HepG2 (cell line): ENCODE data around the gene ATP6V0D1. TPM values are rescaled to one million over a fixed set of nuclear protein-coding genes. Genes with fewer than 3 reads are reported as not detected.

Experiments used
- ATAC-seq: fragments of 200-7000 bp; cut with Tn5 transposase; 3 replicates; pipeline ENCODE4 v1.9.1; 2020; ENCODE audit warnings: mild to moderate bottlenecking, moderate library complexity
- Bru-seq: library from RNA; stranded (reverse); fragments of 400-500 nt; gene quantifications from one replicate; lab custom pipeline; 2021; lab: Mats Ljungman, UMichigan
- BruChase-seq, 2 experiments: library from RNA; stranded (reverse); fragments of 400-500 nt; gene quantifications; one replicate each; lab custom pipeline; 2021; lab: Mats Ljungman, UMichigan
- BruUV-seq: library from RNA; stranded (reverse); fragments of 400-500 nt; replicated peaks from 2 replicates; lab custom pipeline; 2021; lab: Mats Ljungman, UMichigan
- CTCF ChIA-PET: fragments of 300-600 bp; formaldehyde crosslinking; extraction: SDS; loops from one replicate; lab custom pipeline; 2021; ENCODE audit warnings: low total read pairs, inconsistent platforms, low intra/inter-chr PET ratio; lab: Yijun Ruan, JAX
- POLR2A ChIA-PET: fragments of 350-600 bp; sonication (Branson Sonifier 250); formaldehyde crosslinking; loops from one replicate; lab custom pipeline; 2020; ENCODE audit warnings: antibody characterized with exemption, inconsistent platforms; lab: Yijun Ruan, JAX
- DNase-seq: peaks from one replicate; pipeline ENCODE4 v3.0.0-alpha.2; 2015; ENCODE audit warnings: low spot score
- FAIRE-seq: peaks from 3 replicates; lab custom pipeline; 2011; peaks lifted over from hg19 to GRCh38; lab: Jason Lieb, UNC
- H2AFZ ChIP-seq: one replicate; pipeline ENCODE4 v1.6.1; 2011; ENCODE audit warnings: low read length, inconsistent platforms
- H3K27ac ChIP-seq: fragments of 300-600 bp; 3 replicates; pipeline ENCODE4 v1.8.0; 2011; ENCODE audit warnings: mixed run types, mild to moderate bottlenecking, mixed read lengths, low read length, inconsistent platforms; ENCODE audit not compliant: insufficient read depth; ENCODE audit errors: extremely low read length
- H3K27me3 ChIP-seq, 2 experiments: fragments of 200-600 bp in 1 of 2; 2 replicates in 1 of 2; 3 replicates in 1 of 2; pipeline versions ENCODE4 v1.6.0 to v1.8.0; 2011; ENCODE audit warnings: low read length in 2 of 2, mild to moderate bottlenecking in 2 of 2, moderate library complexity in 2 of 2, inconsistent platforms in 1 of 2; ENCODE audit not compliant: insufficient read depth in 2 of 2, control insufficient read depth in 1 of 2
- H3K36me3 ChIP-seq, 2 experiments: fragments of 200-600 bp in 1 of 2; replicated peaks in 1 of 2; 2 replicates in 1 of 2; 3 replicates in 1 of 2; pipeline versions ENCODE4 v1.5.1 to v1.8.0; 2011; ENCODE audit warnings: low read length in 2 of 2, inconsistent platforms in 1 of 2; ENCODE audit not compliant: insufficient read depth in 2 of 2, control insufficient read depth in 1 of 2
- H3K4me1 ChIP-seq: 2 replicates; pipeline ENCODE4 v1.5.1; 2012; ENCODE audit warnings: low read length, inconsistent platforms; ENCODE audit not compliant: insufficient read depth
- H3K4me2 ChIP-seq: 2 replicates; pipeline ENCODE4 v1.6.0; 2011; ENCODE audit warnings: low read depth, low read length, inconsistent platforms
- H3K4me3 ChIP-seq, 3 experiments: fragments of 200-600 bp in 1 of 3; sonication (generic), shearing (Covaris generic) in 1 of 3; replicated peaks in 1 of 3; 2 replicates each; pipeline ENCODE4 v1.5.1; 2011 to 2016; ENCODE audit warnings: low read length in 3 of 3, inconsistent platforms in 2 of 3, low read depth in 2 of 3, mild to moderate bottlenecking in 2 of 3, control low read depth in 1 of 3, mixed read lengths in 1 of 3; ENCODE audit not compliant: insufficient read depth in 1 of 3
- H3K79me2 ChIP-seq: one replicate; pipeline ENCODE4 v1.6.1; 2011; ENCODE audit warnings: low read length, inconsistent platforms; ENCODE audit not compliant: insufficient read depth
- H3K9ac ChIP-seq: 2 replicates; pipeline ENCODE4 v1.6.0; 2011; ENCODE audit warnings: mild to moderate bottlenecking, low read depth, low read length, inconsistent platforms; ENCODE audit not compliant: insufficient read depth
- H3K9me3 ChIP-seq: 2 replicates; pipeline ENCODE4 v1.5.1; 2012; ENCODE audit warnings: mild to moderate bottlenecking, low read length
- H4K20me1 ChIP-seq: 2 replicates; pipeline ENCODE4 v1.6.0; 2011; ENCODE audit warnings: inconsistent platforms, mild to moderate bottlenecking, low read length, moderate library complexity; ENCODE audit not compliant: insufficient read depth
- CAMTA2 ChIP-seq: sonication (generic); formaldehyde crosslinking; IDR thresholded peaks from 2 replicates; pipeline ENCODE4 v1.4.0; 2020; ENCODE audit warnings: mild to moderate bottlenecking, missing genetic modification reagents, borderline replicate concordance
- HES4 ChIP-seq: sonication (generic); formaldehyde crosslinking; IDR thresholded peaks from 2 replicates; pipeline ENCODE4 v1.9.0; 2021; ENCODE audit warnings: mild to moderate bottlenecking, missing genetic modification reagents, borderline replicate concordance
- LCORL ChIP-seq, 2 experiments: fragments of 450-650 bp in 1 of 2; sonication (generic) in 1 of 2; formaldehyde crosslinking in 1 of 2; IDR thresholded peaks; 2 replicates each; pipeline versions ENCODE4 v1.5.0 to v1.6.1; 2017 to 2020; ENCODE audit warnings: antibody characterized with exemption in 1 of 2, missing genetic modification reagents in 1 of 2
- MED13 ChIP-seq: sonication (generic); formaldehyde crosslinking; IDR thresholded peaks from 2 replicates; pipeline ENCODE4 v1.5.0; 2020; ENCODE audit warnings: missing genetic modification reagents
- NFIB ChIP-seq: sonication (generic); formaldehyde crosslinking; IDR thresholded peaks from 2 replicates; pipeline ENCODE4 v1.9.0; 2021; ENCODE audit warnings: missing genetic modification reagents, mild to moderate bottlenecking, borderline replicate concordance
- PAF1 ChIP-seq: IDR thresholded peaks from 2 replicates; pipeline ENCODE4 v1.6.1; 2016; ENCODE audit warnings: missing genetic modification reagents, missing compliant biosample characterization
- PRMT3 ChIP-seq: sonication (generic); formaldehyde crosslinking; IDR thresholded peaks from 2 replicates; pipeline ENCODE4 v1.8.1; 2022; ENCODE audit warnings: low read depth, mild to moderate bottlenecking, moderate library complexity, missing genetic modification reagents, borderline replicate concordance
- REPIN1 ChIP-seq: sonication (generic); formaldehyde crosslinking; IDR thresholded peaks from 2 replicates; pipeline ENCODE4 v1.8.0; 2022; ENCODE audit warnings: missing genetic modification reagents, low read depth, mild to moderate bottlenecking, borderline replicate concordance
- SETDB1 ChIP-seq: sonication (generic); formaldehyde crosslinking; IDR thresholded peaks from 2 replicates; pipeline ENCODE4 v1.5.1; 2020; ENCODE audit warnings: missing genetic modification reagents, mild to moderate bottlenecking, borderline replicate concordance
- STAT6 ChIP-seq: sonication (generic); formaldehyde crosslinking; IDR thresholded peaks from 2 replicates; pipeline ENCODE4 v1.4.0; 2020; ENCODE audit warnings: missing genetic modification reagents, mild to moderate bottlenecking, borderline replicate concordance
- ZNF431 ChIP-seq: sonication (generic); formaldehyde crosslinking; IDR thresholded peaks from 2 replicates; pipeline ENCODE4 v1.9.0; 2022; ENCODE audit warnings: missing genetic modification reagents, low read depth, mild to moderate bottlenecking, borderline replicate concordance
- ZNF749 ChIP-seq: sonication (generic); formaldehyde crosslinking; IDR thresholded peaks from 2 replicates; pipeline ENCODE4 v1.8.0; 2022; ENCODE audit warnings: mild to moderate bottlenecking, missing genetic modification reagents, moderate library complexity, borderline replicate concordance
- WGBS: methylation state at CpG from one replicate; pipeline ENCODE4 v1.1.6; 2017; ENCODE audit warnings: low lambda C conversion rate; 5-methylcytosine and 5-hydroxymethylcytosine counted together
- in situ Hi-C: cut with HindIII; loops from 2 replicates; pipeline ENCODE4 v1.10.0; 2017; ENCODE audit warnings: low pct_unique_long_range_greater_than_20kb; ENCODE audit not compliant: extremely low pct_ligation_motif_present
- intact Hi-C: fragments of 100-400 bp; cut with micrococcal nuclease; formaldehyde crosslinking; loops from one replicate; pipeline ENCODE4 v1.10.0; 2022; ENCODE audit not compliant: unreplicated experiment
- long read RNA-seq, 2 experiments: library from RNA in 1 of 2; library from polyadenylated mRNA in 1 of 2; stranded (forward) in 1 of 2; unstranded in 1 of 2; transcript quantifications; one replicate each; pipeline ENCODE4 v2.0.0, GENCODE V29; 2019 to 2022
- polyA minus RNA-seq, 3 experiments: library from RNA; depleted of rRNA, polyadenylated mRNA; stranded (reverse); fragments of >200 nt; gene quantifications; 2 replicates each; pipeline ENCODE4 v1.2.3, GENCODE V29; 2011; ENCODE audit warnings: low replicate concordance in 1 of 3
- polyA plus RNA-seq, 8 experiments: library from polyadenylated mRNA; depleted of rRNA in 3 of 8; stranded (reverse) in 7 of 8; unstranded in 1 of 8; fragments of >200 nt; fragmentation: Illumina TruSeq in 4 of 8; extraction: Trizol in 4 of 8; gene quantifications; 2 replicates each; pipeline versions ENCODE4 v1.2.1 to v1.2.3, GENCODE V29; 2011 to 2016; ENCODE audit warnings: low read depth in 4 of 8, missing spikeins in 1 of 8, mixed read lengths in 1 of 8; ENCODE audit not compliant: insufficient read depth in 1 of 8
- total RNA-seq, 5 experiments: library from RNA; depleted of rRNA; stranded (reverse); fragments of >200 nt; fragmentation: Illumina TruSeq; extraction: Trizol; gene quantifications; 2 replicates each; pipeline ENCODE4 v1.2.3, GENCODE V29; 2016; ENCODE audit warnings: low read depth in 1 of 5

ATP6V0D1 gene
- total RNA-seq (2016; rRNA removed; fragmentation: Illumina TruSeq; extraction: Trizol) (49.5 and 51.1 TPM in 2 replicates), polyA plus RNA-seq (2011; rRNA removed) (54.2 and 61.3 TPM in 2 replicates), polyA minus RNA-seq (2011; rRNA and poly(A)+ RNA removed; ENCODE audit: low replicate concordance) (104 and 246 TPM in 2 replicates), Bru-seq, nascent RNA (percentile 73 among the genes with signal in this experiment), BruChase-seq, experiment 1, labeled RNA remaining after a 6-hour chase (percentile 84 among the genes with signal in this experiment), BruChase-seq, experiment 2, labeled RNA remaining after a 2-hour chase (percentile 85 among the genes with signal in this experiment)
- 13.5 and 16.0 TPM in 2 replicates for total RNA-seq (2016; cell fraction: cytosol; rRNA removed; fragmentation: Illumina TruSeq; extraction: Trizol; ENCODE audit: low read depth)
- 45.3 and 52.4 TPM in 2 replicates for total RNA-seq (2016; cell fraction: insoluble cytoplasmic fraction; rRNA removed; fragmentation: Illumina TruSeq; extraction: Trizol)
- 23.6 and 25.5 TPM in 2 replicates for total RNA-seq (2016; cell fraction: membrane; rRNA removed; fragmentation: Illumina TruSeq; extraction: Trizol)
- 26.3 and 30.4 TPM in 2 replicates for total RNA-seq (2016; cell fraction: nucleus; rRNA removed; fragmentation: Illumina TruSeq; extraction: Trizol)
- 55.2 and 57.9 TPM in 2 replicates for polyA plus RNA-seq (2011; cell fraction: cytosol; rRNA removed)
- polyA plus RNA-seq (2011; cell fraction: nucleus; rRNA removed): 32.7 and 35.9 TPM in 2 replicates
- polyA plus RNA-seq (2012): 29.3 and 41.3 TPM in 2 replicates
- 16.4 and 17.3 TPM in 2 replicates for polyA plus RNA-seq (2016; cell fraction: cytosol; fragmentation: Illumina TruSeq; extraction: Trizol; ENCODE audit: low read depth)
- polyA plus RNA-seq (2016; cell fraction: insoluble cytoplasmic fraction; fragmentation: Illumina TruSeq; extraction: Trizol; ENCODE audit: low read depth): 55.4 and 63.8 TPM in 2 replicates
- 21.4 and 22.6 TPM in 2 replicates for polyA plus RNA-seq (2016; cell fraction: membrane; fragmentation: Illumina TruSeq; extraction: Trizol; ENCODE audit: low read depth)
- 45.0 and 53.3 TPM in 2 replicates for polyA plus RNA-seq (2016; cell fraction: nucleus; fragmentation: Illumina TruSeq; extraction: Trizol; ENCODE audit: insufficient read depth, low read depth)
- polyA minus RNA-seq (2011; cell fraction: cytosol; rRNA and poly(A)+ RNA removed): 37.9 and 45.0 TPM in 2 replicates
- 14.7 and 19.8 TPM in 2 replicates for polyA minus RNA-seq (2011; cell fraction: nucleus; rRNA and poly(A)+ RNA removed)
- long read RNA-seq, experiment 1, transcript ATP6V0D1-201 (8 exons, 1,716 nt): major isoform, 152 of 164 reads
- long read RNA-seq, experiment 1, partial matches to known transcripts: 7 of 164 reads
- long read RNA-seq, experiment 1, other reads (novel, unspliced or antisense): 5 of 164 reads
- long read RNA-seq, experiment 2, transcript ATP6V0D1-201 (8 exons, 1,716 nt): major isoform, 110 of 171 reads
- long read RNA-seq, experiment 2, partial matches to known transcripts: 27 of 171 reads
- long read RNA-seq, experiment 2, other reads (novel, unspliced or antisense): 30 of 171 reads

- Histone ChIP-seq H3K4me1 (peaks cover 58% of the 10 kb centered on the region), H3K27me3 (no peaks in the 10 kb centered on the region; a peak in 1 of 5 replicates), H3K4me2 (peak within 1 kb of the TSS; percentile 98), H3K36me3 (no peaks in the 10 kb centered on the region; a peak in 1 of 5 replicates), H3K9ac (peak within 1 kb of the TSS; percentile 93), H3K79me2 (peaks cover 26% of the 10 kb centered on the region), H2AFZ (peak within 1 kb of the TSS; percentile 62), H4K20me1 (no peaks in the 10 kb centered on the region), H3K9me3 (no peaks in the 10 kb centered on the region), H3K4me3 (peak within 1 kb of the TSS; percentile 87 to 98 (median 88)), H3K27ac (peak within 1 kb of the TSS; percentile 91)
- POLR2A ChIA-PET: interaction anchor here (0.7 to 2.9 kb wide), 21 partner anchors 9 to 967 kb away, joined by 3 to 22 read pairs (median 4); partner anchors contain the start of genes ACD, ENKD1, HSD11B2 and KCTD19
- CTCF ChIA-PET: interaction anchor here (1.1 to 2.0 kb wide), 3 partner anchors 13 to 40 kb away, joined by 6 to 9 read pairs (median 8); no protein-coding TSS in a partner anchor
- DNase-seq (peak; percentile 96), FAIRE-seq (peak; percentile 53), ATAC-seq (peak; percentile 85)
- WGBS: under 1% methylated on average over 43 of the region's 57 CpGs
- intact Hi-C loops (loop anchor here (1.0 to 5.0 kb wide), 2 partner anchors 33 to 54 kb away; no protein-coding TSS in a partner anchor), in situ Hi-C loops (loop anchor here (5.0 kb wide), 1 partner anchor 36 kb away; no protein-coding TSS in a partner anchor)
- BruUV-seq: no TSS peak
- TF ChIP-seq LCORL (IDR thresholded peaks at IDR 0.05) (no peak), LCORL (CRISPR knock-in tag; IDR thresholded peaks at IDR 0.05) (peak; percentile 85), MED13 (CRISPR knock-in tag) (no peak), HES4 (CRISPR knock-in tag) (no peak; the same call in 1 of the 2 replicates), CAMTA2 (CRISPR knock-in tag) (no peak; the same call in 1 of the 2 replicates), PAF1 (CRISPR knock-in tag) (no peak), PRMT3 (no peak), ZNF749 (CRISPR knock-in tag) (no peak), STAT6 (CRISPR knock-in tag) (peak; percentile 88), SETDB1 (CRISPR knock-in tag) (no peak), REPIN1 (CRISPR knock-in tag) (peak; percentile 80), NFIB (CRISPR knock-in tag) (no peak), ZNF431 (peak; percentile 85; the same call in 1 of the 2 replicates)
These were observed at the start of gene ATP6V0D1 for GRCh38 chr16:67480833-67481560. TSS of gene ATP6V0D1 (minus strand) at chr16:67481157. CDS start at chr16:67481086, 71 bp downstream.
